Thymus (tissue), 11 donors: ENCODE measurements around the gene CASR. TPM values are rescaled to one million over a fixed set of nuclear protein-coding genes. Genes with fewer than 3 reads are reported as not detected.
"Not testable (repeated sequence)": the region's sequence is repeated elsewhere in the genome, so short reads cannot be mapped to it uniquely, and the experiment has no call there.

Experiments used
- DNase-seq, 9 donors: peaks; one replicate each; pipeline ENCODE4 v3.0.0-alpha.2; 2013; ENCODE audit warnings: low spot score in 9 of 9, low read depth in 6 of 9, missing footprints in 1 of 9
- H3K27ac ChIP-seq, 2 donors: one replicate each; pipeline ENCODE4 v1.5.1; 2013; ENCODE audit warnings: control low read depth in 1 of 2, low read depth in 1 of 2, low read length in 1 of 2, mild to moderate bottlenecking in 1 of 2, moderate library complexity in 1 of 2
- H3K27me3 ChIP-seq, 2 donors: one replicate each; pipeline ENCODE4 v1.5.1; 2013; ENCODE audit warnings: low read length in 1 of 2; ENCODE audit not compliant: control insufficient read depth in 2 of 2, insufficient read depth in 1 of 2
- H3K36me3 ChIP-seq, 2 donors: one replicate each; pipeline ENCODE4 v1.5.1; 2013; ENCODE audit warnings: low read length in 1 of 2, mild to moderate bottlenecking in 1 of 2, moderate library complexity in 1 of 2; ENCODE audit not compliant: control insufficient read depth in 2 of 2, insufficient read depth in 2 of 2
- H3K4me1 ChIP-seq, 2 donors: one replicate each; pipeline ENCODE4 v1.5.1; 2013; ENCODE audit warnings: low read length in 2 of 2; ENCODE audit not compliant: control insufficient read depth in 2 of 2, insufficient read depth in 2 of 2
- H3K4me3 ChIP-seq, 2 donors: one replicate each; pipeline ENCODE4 v1.5.1; 2013; ENCODE audit warnings: low read length in 2 of 2, control low read depth in 1 of 2, mild to moderate bottlenecking in 1 of 2
- H3K9me3 ChIP-seq, 2 donors: one replicate each; pipeline ENCODE4 v1.5.1; 2013; ENCODE audit warnings: low read length in 1 of 2, mild to moderate bottlenecking in 1 of 2; ENCODE audit not compliant: control insufficient read depth in 2 of 2, insufficient read depth in 1 of 2
- WGBS: extraction: QIAGEN DNeasy Blood & Tissue Kit; methylation state at CpG from one replicate; pipeline ENCODE4 v1.1.7; 2013; 5-methylcytosine and 5-hydroxymethylcytosine counted together
- polyA plus RNA-seq: library from polyadenylated mRNA; stranded (reverse); fragments of 200-250 nt; gene quantifications from one replicate; pipeline ENCODE4 v1.2.3, GENCODE V29; 2013
- total RNA-seq: library from RNA; stranded (reverse); fragments of 120-200 nt; gene quantifications from one replicate; pipeline ENCODE4 v1.2.4, GENCODE V29; 2013
- donor health status: healthy.

Gene CASR
- total and polyA plus RNA-seq, 2 donors = 0.09 to 0.43 TPM

DNA sequence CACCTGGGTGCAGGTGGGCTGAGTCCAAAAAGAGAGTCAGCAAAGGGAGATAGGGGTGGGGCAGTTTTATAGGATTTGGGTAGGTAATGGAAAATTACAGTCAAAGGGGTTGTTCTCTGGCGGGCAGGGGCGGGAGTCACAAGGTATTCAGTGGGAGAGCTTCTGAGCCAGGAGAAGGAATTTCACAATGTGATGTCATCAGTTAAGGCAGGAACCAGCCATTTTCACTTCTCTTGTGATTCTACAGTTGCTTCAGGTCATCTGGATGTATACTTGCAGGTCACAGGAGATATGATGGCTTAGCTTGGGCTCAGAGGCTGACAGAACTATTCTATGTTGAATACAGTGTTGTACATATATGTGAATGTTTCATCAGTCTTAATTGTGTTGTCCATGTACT lies 12.1 kb upstream of the CASR start:
- not testable (repeated sequence) for H3K27ac ChIP-seq, H3K4me1 ChIP-seq, DNase-seq, H3K9me3 ChIP-seq, H3K27me3 ChIP-seq, H3K36me3 ChIP-seq, H3K4me3 ChIP-seq
- WGBS = 96% methylated on average over 2 of the region's 2 CpGs

DNA sequence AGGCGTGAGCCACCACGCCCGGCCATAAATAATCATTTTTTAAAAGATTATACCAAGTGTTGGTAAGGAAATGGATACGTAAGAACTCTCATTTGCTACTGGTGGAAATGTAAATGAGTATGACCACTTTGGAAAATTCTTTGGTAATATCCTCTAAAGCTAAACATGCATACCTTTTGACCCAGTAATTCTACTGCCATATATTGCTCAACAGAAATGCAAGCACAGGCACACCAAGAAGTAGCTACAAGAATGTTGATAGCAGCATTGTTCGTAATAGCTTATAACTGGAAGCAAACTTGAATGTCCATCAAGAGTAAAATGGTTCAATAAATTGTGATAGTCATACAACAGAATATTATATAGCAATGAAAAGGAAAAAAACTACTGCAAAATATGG lies 4.8 kb upstream of the CASR start:
- Histone ChIP-seq H3K27ac (no peak overlapping the region), H3K27me3 (peaks cover 13 to 23% of the 10 kb centered on the region in 2 donors), H3K36me3 (no peaks in the 10 kb centered on the region), H3K4me3 (no peak overlapping the region), H3K4me1 (no peaks in the 10 kb centered on the region), H3K9me3 (peaks cover 0 to 1% of the 10 kb centered on the region in 2 donors)
- 96% methylated on average over 5 of the region's 5 CpGs for WGBS
- no peak for DNase-seq

DNA sequence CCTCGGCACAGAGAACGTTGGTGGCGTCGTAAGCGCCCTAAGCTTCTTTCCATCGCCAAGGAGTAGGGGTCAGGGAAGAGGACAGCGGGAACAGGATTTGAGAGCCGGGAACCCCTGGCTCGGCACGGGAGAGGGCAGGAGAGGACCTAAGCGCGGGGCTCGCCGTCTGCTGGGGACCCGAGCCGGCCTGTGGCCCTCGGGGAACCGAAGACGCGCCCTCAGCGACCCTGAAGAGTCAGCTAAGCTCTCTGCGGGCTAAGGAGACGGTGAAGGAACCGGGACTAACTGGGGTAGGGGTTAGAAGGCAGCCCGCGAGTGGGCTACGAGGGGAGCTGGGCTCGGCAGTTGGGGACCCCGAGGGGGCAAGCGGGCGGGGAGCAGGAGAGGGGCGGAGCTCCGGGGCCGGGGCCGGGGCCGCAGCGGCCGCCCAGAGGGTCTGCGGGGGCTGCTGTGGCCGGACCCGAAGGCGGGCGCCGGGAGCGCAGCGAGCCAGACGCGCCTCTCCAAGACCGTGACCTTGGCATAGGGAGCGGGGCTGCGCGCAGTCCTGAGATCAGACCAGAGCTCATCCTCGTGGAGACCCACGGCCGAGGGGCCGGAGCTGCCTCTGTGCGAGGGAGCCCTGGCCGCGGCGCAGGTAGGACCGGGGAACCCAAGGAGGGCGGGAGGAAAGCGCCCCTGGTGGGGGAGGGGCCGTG lies 574 bp downstream of the CASR start:
- 4% methylated on average over 64 of the region's 64 CpGs for WGBS
- Histone ChIP-seq H3K27me3 (peaks cover 32 to 47% of the 10 kb centered on the region in 2 donors), H3K36me3 (no peaks in the 10 kb centered on the region), H3K27ac (no peak overlapping the region), H3K4me3 (peak overlapping the region in 1 of 2 donors; percentile 26), H3K9me3 (peaks cover 0 to 1% of the 10 kb centered on the region in 2 donors), H3K4me1 (no peaks in the 10 kb centered on the region)
- no peak for DNase-seq

DNA sequence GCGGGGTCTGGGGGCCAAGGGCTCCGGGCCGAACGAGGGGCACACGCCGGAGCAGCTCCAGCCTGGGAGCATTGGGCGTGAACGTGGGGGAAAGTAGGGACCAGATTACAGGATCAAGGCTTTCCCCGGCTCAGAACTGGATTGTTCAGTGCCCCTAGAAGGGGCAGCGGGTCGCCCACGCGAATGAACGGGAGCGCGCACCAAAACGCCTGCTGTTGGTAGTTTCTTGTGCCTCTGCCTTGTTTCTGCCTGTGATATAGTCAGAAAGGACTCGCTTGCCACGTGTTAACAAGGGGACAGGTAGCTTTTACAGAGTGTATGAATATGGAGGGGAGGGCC lies 1.1 kb downstream of the CASR start:
- Histone ChIP-seq H3K27ac (no peak overlapping the region), H3K27me3 (peaks cover 32 to 47% of the 10 kb centered on the region in 2 donors), H3K4me1 (no peaks in the 10 kb centered on the region), H3K4me3 (peak overlapping the region in 1 of 2 donors; percentile 26), H3K36me3 (no peaks in the 10 kb centered on the region), H3K9me3 (peaks cover 0 to 1% of the 10 kb centered on the region in 2 donors)
- no peak for DNase-seq
- WGBS = 26% methylated on average over 19 of the region's 19 CpGs

DNA sequence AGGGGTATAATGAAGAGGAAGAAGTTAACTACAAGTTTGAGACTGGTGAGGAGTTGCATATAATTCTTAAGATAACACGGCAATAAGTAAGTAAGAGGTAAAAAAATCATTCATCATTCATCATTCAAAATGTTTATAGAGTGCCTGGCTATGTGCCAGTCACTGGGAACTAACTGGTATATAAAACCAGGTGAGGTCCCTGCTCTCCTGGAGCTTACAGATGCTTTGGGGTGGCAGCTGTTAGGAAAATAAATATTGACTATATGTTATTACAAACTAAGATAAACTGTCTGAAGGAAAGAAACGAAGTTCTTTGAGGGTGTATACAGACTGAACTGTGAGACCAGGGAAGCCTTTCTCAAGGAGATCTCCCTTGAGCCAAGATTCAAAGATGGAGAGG lies 2.9 kb downstream of the CASR start:
- H3K9me3 ChIP-seq = peaks cover 0 to 1% of the 10 kb centered on the region in 2 donors
- 87% methylated on average over 2 of the region's 2 CpGs for WGBS
- H3K27me3 ChIP-seq = peaks cover 32 to 45% of the 10 kb centered on the region in 2 donors
- no peak overlapping the region for H3K4me3 ChIP-seq
- no peaks in the 10 kb centered on the region for H3K36me3 ChIP-seq
- no peak for DNase-seq
- H3K4me1 ChIP-seq = no peaks in the 10 kb centered on the region
- no peak overlapping the region for H3K27ac ChIP-seq

DNA sequence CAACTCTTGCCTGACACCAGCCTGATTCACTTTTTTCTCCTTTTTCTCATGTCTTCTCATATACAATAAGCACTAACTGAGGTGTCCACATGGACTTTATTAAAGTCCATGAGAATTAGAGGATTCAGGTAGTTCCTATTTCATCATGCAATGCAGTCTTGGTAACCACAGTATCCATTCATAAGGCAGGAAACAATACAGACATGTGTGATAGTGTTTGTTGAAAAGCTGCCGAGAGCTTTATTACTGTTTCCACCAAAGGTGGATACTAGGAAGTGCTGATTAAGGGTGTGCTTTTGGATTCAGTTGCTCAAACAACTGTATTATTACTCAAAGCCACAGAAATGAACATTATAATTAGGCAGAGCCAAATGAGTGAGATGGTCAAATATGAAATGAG lies 5.3 kb downstream of the CASR start:
- no peaks in the 10 kb centered on the region for H3K9me3 ChIP-seq
- H3K27me3 ChIP-seq = peaks cover 18 to 24% of the 10 kb centered on the region in 2 donors
- WGBS = 40% methylated on average over 1 of the region's 1 CpG
- DNase-seq = no peak
- no peaks in the 10 kb centered on the region for H3K36me3 ChIP-seq
- no peak overlapping the region for H3K4me3 ChIP-seq
- H3K27ac ChIP-seq = no peak overlapping the region
- no peaks in the 10 kb centered on the region for H3K4me1 ChIP-seq

DNA sequence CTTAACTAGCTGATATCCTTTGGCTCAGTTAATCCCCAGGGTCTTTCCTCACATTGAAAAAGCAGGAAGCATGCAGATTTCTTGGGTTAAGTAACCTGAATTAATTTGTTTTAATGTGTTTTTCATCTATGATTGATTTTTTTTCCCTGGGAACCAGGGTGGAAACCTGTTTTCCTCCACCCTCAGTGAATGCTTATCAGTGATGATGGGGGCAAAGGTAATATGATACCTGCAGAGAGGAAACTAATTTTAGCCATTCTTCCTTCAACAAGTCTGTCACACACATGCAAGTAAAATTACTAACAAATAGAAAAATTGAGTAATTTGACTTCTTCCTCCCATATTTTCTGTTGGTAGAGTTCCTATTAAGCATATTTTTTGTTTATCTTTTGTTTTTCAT lies 5.9 kb downstream of the CASR start:
- no peak for DNase-seq
- no peak overlapping the region for H3K4me3 ChIP-seq
- H3K4me1 ChIP-seq = no peaks in the 10 kb centered on the region
- no peak overlapping the region for H3K27ac ChIP-seq
- H3K9me3 ChIP-seq = no peaks in the 10 kb centered on the region
- H3K36me3 ChIP-seq = no peaks in the 10 kb centered on the region
- H3K27me3 ChIP-seq = peaks cover 12 to 18% of the 10 kb centered on the region in 2 donors

DNA sequence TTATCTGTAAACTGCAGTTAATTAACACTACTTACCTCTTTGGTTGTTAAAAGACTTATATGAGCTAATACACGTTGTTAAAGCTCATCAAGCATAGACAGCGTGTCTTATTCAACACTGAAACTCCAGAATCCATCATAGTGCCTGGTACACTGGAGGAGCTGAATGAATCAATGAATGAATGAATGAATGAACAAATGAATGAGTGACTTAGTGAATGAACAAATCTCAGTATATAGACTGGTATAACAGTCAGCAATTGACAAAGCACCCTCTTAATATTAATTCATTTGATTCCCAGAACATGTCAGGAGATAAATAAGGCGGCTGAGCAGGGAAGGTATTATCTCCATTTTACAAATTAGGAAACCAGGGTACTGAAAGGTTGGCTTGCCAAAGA lies 7.1 kb downstream of the CASR start:
- no peak for DNase-seq
- Histone ChIP-seq H3K36me3 (no peaks in the 10 kb centered on the region), H3K27ac (no peak overlapping the region), H3K4me1 (no peaks in the 10 kb centered on the region), H3K27me3 (peaks cover 3 to 7% of the 10 kb centered on the region in 2 donors), H3K9me3 (no peaks in the 10 kb centered on the region), H3K4me3 (no peak overlapping the region)
- WGBS = 93% methylated on average over 3 of the region's 3 CpGs

DNA sequence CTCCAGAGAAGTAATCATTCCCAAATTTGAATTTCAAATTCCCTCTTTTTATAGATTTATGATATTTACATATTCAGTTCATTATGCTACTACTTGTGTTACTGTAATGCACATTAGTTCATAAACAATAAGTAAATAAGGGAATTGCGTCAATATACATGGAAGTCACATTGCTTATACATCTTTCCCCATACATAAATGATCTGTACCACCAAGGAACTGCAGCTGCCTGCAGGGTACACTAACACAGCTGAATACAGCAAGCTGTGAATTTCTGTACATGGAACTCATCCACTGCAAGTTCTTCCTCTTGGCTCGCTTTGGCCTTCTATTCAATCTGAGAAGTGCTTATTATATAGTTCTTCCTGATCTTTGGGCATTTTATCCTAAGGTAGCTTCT lies 15.5 kb downstream of the CASR start:
- Histone ChIP-seq H3K9me3 (no peaks in the 10 kb centered on the region), H3K4me3 (no peak overlapping the region), H3K27ac (no peak overlapping the region), H3K27me3 (no peaks in the 10 kb centered on the region), H3K4me1 (no peaks in the 10 kb centered on the region), H3K36me3 (no peaks in the 10 kb centered on the region)
- DNase-seq = no peak
- WGBS = 96% methylated on average over 2 of the region's 2 CpGs
